ENCODE data around the gene AARS2. TPM values are rescaled to one million over a fixed set of nuclear protein-coding genes. Genes with fewer than 3 reads are reported as not detected.

The AARS2 gene
- total RNA-seq, 1 experiment from 2014 or later = 28.9 TPM

- TF ChIP-seq SMAD3 (CRISPR knock-in tag; IDR thresholded peaks at IDR 0.05; ENCODE audit: borderline replicate concordance) = no peak
- 0 out of 2 replicates have a peak, but pooled peaks have one; percentile 5 for TF ChIP-seq E2F4 (CRISPR knock-in tag; IDR thresholded peaks at IDR 0.05; ENCODE audit: borderline replicate concordance, low read depth)
- 0 out of 2 replicates have a peak, but pooled peaks have one; percentile 28 for TF ChIP-seq ZNF671 (CRISPR knock-in tag; IDR thresholded peaks at IDR 0.05)
- TF ChIP-seq PRDM15 (CRISPR knock-in tag; IDR thresholded peaks at IDR 0.05) = no peak
- TF ChIP-seq RORB (CRISPR knock-in tag; IDR thresholded peaks at IDR 0.05) = no peak
- no peak for TF ChIP-seq MXD4 (CRISPR knock-in tag; IDR thresholded peaks at IDR 0.05; ENCODE audit: borderline replicate concordance)
- TF ChIP-seq, protein P1, sequence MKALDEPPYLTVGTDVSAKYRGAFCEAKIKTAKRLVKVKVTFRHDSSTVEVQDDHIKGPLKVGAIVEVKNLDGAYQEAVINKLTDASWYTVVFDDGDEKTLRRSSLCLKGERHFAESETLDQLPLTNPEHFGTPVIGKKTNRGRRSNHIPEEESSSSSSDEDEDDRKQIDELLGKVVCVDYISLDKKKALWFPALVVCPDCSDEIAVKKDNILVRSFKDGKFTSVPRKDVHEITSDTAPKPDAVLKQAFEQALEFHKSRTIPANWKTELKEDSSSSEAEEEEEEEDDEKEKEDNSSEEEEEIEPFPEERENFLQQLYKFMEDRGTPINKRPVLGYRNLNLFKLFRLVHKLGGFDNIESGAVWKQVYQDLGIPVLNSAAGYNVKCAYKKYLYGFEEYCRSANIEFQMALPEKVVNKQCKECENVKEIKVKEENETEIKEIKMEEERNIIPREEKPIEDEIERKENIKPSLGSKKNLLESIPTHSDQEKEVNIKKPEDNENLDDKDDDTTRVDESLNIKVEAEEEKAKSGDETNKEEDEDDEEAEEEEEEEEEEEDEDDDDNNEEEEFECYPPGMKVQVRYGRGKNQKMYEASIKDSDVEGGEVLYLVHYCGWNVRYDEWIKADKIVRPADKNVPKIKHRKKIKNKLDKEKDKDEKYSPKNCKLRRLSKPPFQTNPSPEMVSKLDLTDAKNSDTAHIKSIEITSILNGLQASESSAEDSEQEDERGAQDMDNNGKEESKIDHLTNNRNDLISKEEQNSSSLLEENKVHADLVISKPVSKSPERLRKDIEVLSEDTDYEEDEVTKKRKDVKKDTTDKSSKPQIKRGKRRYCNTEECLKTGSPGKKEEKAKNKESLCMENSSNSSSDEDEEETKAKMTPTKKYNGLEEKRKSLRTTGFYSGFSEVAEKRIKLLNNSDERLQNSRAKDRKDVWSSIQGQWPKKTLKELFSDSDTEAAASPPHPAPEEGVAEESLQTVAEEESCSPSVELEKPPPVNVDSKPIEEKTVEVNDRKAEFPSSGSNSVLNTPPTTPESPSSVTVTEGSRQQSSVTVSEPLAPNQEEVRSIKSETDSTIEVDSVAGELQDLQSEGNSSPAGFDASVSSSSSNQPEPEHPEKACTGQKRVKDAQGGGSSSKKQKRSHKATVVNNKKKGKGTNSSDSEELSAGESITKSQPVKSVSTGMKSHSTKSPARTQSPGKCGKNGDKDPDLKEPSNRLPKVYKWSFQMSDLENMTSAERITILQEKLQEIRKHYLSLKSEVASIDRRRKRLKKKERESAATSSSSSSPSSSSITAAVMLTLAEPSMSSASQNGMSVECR (CRISPR knock-in tag; IDR thresholded peaks at IDR 0.05; ENCODE audit: borderline replicate concordance) = 0 out of 2 replicates have a peak, but pooled peaks have one; percentile 3
- Mint-ChIP-seq H3K36me3 (peaks cover 41% of the 10 kb centered on the region), H3K27ac (peak overlapping the region; percentile 87), H3K9me3 (no peaks in the 10 kb centered on the region), H3K27me3 (ENCODE audit: low read depth) (no peaks in the 10 kb centered on the region), H3K4me3 (peak overlapping the region; percentile 83), H3K4me1 (peaks cover 30% of the 10 kb centered on the region)
- no peak for DNase-seq (ENCODE audit: low spot score)
- ChIA-PET CTCF (interaction anchor here (0.6 to 4.4 kb wide), 39 partner anchors 8 to 627 kb away, joined by 3 to 76 read pairs (median 4); partner anchors contain the start of genes AARS2, HSP90AB1, SLC29A1 and TMEM151B), POLR2A (interaction anchor here (0.5 to 3.7 kb wide), 18 partner anchors 10 to 330 kb away, joined by 3 to 83 read pairs (median 4); partner anchors contain the start of genes AARS2, CDC5L, HSP90AB1 and SLC29A1)
- ATAC-seq = no peak
Measured at GRCh38 chr6:44256775-44257024, 56.4 kb downstream of the AARS2 start.

DNA sequence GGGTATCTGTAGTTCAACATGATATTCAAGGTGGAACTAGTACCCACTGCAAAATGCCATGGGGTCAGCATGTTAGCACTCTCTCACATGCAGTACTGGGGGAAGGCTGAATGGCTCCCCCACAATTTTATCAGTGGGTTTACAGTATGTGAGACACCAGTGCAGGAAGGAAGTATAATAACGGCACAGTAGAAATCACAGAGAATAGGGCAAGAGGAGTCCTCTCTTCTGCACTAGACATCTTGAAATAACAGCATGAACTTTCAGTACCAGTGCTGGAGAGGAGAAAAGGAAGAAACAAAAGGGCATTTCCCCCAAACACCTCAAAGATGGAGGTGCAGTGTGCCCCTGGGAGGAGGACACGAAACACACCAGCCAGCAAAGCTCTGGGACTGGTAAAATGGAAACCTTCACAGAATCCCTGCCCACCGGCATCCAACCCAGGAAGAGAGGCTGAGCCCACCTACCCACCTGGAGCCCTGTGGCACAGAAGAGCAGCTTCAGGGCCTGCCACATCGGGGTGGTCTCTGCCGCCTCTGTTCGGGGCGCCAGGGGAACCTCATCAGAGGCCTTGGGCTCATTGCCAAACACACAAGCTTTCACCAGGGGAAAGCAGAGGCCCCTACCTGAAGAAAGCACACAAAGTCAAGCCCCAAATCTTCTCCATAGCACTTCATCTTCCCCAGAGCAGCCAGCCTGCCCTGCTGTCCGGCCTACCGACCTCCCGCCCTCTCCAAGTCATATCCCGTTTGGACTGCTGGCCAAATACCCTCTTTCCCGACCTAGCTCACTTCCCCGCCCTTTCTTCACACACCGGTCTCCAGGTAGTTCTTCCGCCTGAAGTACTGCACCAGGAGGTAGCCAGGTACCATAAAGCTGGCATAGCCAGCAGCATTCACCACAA, 57.0 kb downstream of the AARS2 start:
- peak; percentile 1 for ATAC-seq
- Mint-ChIP-seq H3K4me1 (peaks cover 32% of the 10 kb centered on the region), H3K27me3 (ENCODE audit: low read depth) (no peaks in the 10 kb centered on the region), H3K4me3 (peak overlapping the region; percentile 83), H3K9me3 (no peaks in the 10 kb centered on the region), H3K36me3 (peaks cover 47% of the 10 kb centered on the region), H3K27ac (peak overlapping the region; percentile 87)
- POLR2A ChIA-PET = interaction anchor here (0.5 to 3.7 kb wide), 21 partner anchors 9 to 329 kb away, joined by 3 to 83 read pairs (median 4); partner anchors contain the start of genes AARS2, CDC5L, HSP90AB1 and SLC29A1
- CTCF ChIA-PET = interaction anchor here (0.6 to 4.4 kb wide), 40 partner anchors 9 to 627 kb away, joined by 3 to 76 read pairs (median 5); partner anchors contain the start of genes AARS2, HSP90AB1, SLC29A1 and TMEM151B
- DNase-seq (ENCODE audit: low spot score) = no peak
- TF ChIP-seq TEAD4 (CRISPR knock-in tag; IDR thresholded peaks at IDR 0.05) (no peak), PRRX2 (CRISPR knock-in tag; IDR thresholded peaks at IDR 0.05) (0 out of 2 replicates have a peak, but pooled peaks have one; percentile 9), ZMAT4 (CRISPR knock-in tag; IDR thresholded peaks at IDR 0.05) (no peak), OVOL2 (CRISPR knock-in tag; IDR thresholded peaks at IDR 0.05; ENCODE audit: borderline replicate concordance) (no peak), STAT6 (CRISPR knock-in tag; conservative IDR thresholded peaks at IDR 0.05; ENCODE audit: low read depth) (no peak), MYBL2 (CRISPR knock-in tag; IDR thresholded peaks at IDR 0.05) (no peak)
- TF ChIP-seq, protein P2, sequence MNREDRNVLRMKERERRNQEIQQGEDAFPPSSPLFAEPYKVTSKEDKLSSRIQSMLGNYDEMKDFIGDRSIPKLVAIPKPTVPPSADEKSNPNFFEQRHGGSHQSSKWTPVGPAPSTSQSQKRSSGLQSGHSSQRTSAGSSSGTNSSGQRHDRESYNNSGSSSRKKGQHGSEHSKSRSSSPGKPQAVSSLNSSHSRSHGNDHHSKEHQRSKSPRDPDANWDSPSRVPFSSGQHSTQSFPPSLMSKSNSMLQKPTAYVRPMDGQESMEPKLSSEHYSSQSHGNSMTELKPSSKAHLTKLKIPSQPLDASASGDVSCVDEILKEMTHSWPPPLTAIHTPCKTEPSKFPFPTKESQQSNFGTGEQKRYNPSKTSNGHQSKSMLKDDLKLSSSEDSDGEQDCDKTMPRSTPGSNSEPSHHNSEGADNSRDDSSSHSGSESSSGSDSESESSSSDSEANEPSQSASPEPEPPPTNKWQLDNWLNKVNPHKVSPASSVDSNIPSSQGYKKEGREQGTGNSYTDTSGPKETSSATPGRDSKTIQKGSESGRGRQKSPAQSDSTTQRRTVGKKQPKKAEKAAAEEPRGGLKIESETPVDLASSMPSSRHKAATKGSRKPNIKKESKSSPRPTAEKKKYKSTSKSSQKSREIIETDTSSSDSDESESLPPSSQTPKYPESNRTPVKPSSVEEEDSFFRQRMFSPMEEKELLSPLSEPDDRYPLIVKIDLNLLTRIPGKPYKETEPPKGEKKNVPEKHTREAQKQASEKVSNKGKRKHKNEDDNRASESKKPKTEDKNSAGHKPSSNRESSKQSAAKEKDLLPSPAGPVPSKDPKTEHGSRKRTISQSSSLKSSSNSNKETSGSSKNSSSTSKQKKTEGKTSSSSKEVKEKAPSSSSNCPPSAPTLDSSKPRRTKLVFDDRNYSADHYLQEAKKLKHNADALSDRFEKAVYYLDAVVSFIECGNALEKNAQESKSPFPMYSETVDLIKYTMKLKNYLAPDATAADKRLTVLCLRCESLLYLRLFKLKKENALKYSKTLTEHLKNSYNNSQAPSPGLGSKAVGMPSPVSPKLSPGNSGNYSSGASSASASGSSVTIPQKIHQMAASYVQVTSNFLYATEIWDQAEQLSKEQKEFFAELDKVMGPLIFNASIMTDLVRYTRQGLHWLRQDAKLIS (CRISPR knock-in tag; IDR thresholded peaks at IDR 0.05; ENCODE audit: borderline replicate concordance) = no peak
- TF ChIP-seq, protein P3, sequence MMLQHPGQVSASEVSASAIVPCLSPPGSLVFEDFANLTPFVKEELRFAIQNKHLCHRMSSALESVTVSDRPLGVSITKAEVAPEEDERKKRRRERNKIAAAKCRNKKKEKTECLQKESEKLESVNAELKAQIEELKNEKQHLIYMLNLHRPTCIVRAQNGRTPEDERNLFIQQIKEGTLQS (CRISPR knock-in tag; conservative IDR thresholded peaks at IDR 0.05) = no peak
